Thyroid gland (tissue), 4 donors: ENCODE results near the gene SWSAP1. TPM values are rescaled to one million over a fixed set of nuclear protein-coding genes. Genes with fewer than 3 reads are reported as not detected.
A peak's percentile ranks its signal among the peaks of the same experiment; 100 is the strongest.

ENCODE experiments used
- DNase-seq, 2 donors: peaks; one replicate each; pipeline ENCODE4 v3.0.0-alpha.2; 2019
- H3K27ac ChIP-seq, 3 donors: fragments of 200-600 bp; sonication (generic); 1 replicate in 2 of 3; 2 replicates in 1 of 3; pipeline ENCODE4 v1.5.1; 2016 to 2019; ENCODE audit warnings: mild to moderate bottlenecking in 1 of 3, moderate library complexity in 1 of 3
- H3K27me3 ChIP-seq: fragments of 200-600 bp; sonication (generic); one replicate; pipeline ENCODE4 v1.5.1; 2019
- H3K36me3 ChIP-seq, 2 donors: fragments of 200-600 bp; sonication (generic); one replicate each; pipeline ENCODE4 v1.5.1; 2016 to 2019
- H3K4me1 ChIP-seq, 2 donors: fragments of 200-600 bp; sonication (generic); one replicate each; pipeline ENCODE4 v1.5.1; 2017 to 2019
- H3K4me3 ChIP-seq, 3 donors: fragments of 200-600 bp; sonication (generic); replicated peaks in 1 of 3; 1 replicate in 2 of 3; 2 replicates in 1 of 3; pipeline ENCODE4 v1.5.1; 2016; ENCODE audit warnings: mild to moderate bottlenecking in 1 of 3
- H3K9me3 ChIP-seq: fragments of 200-600 bp; sonication (generic); one replicate; pipeline ENCODE4 v1.5.1; 2017
- POLR2A ChIP-seq, 2 donors: fragments of 450-650 bp; IDR thresholded peaks; one replicate each; pipeline ENCODE4 v1.6.1; 2017; ENCODE audit warnings: antibody characterized with exemption in 2 of 2, mild to moderate bottlenecking in 2 of 2, moderate library complexity in 1 of 2
- WGBS, 2 donors: methylation state at CpG; one replicate each; pipeline ENCODE4 v1.1.5; 2017; 5-methylcytosine and 5-hydroxymethylcytosine counted together
- intact Hi-C: fragments of 100-400 bp; cut with DNase I; formaldehyde crosslinking; loops from one replicate; pipeline ENCODE4 v1.15.1; 2023
- total RNA-seq, 4 donors: library from RNA; depleted of rRNA; stranded (reverse); fragments of >200 nt; gene quantifications; one replicate each; pipeline ENCODE4 v1.2.3, GENCODE V29; 2016
- TF ChIP-seq, protein P1 (sequence below), 6 experiments: fragments of 200-600 bp in 3 of 6; fragments of 450-650 bp in 3 of 6; sonication (generic) in 3 of 6; IDR thresholded peaks; one replicate each; pipeline ENCODE4 v1.5.1; 2016 to 2019; ENCODE audit warnings: antibody characterized with exemption in 6 of 6, mild to moderate bottlenecking in 2 of 6, inconsistent platforms in 1 of 6, moderate library complexity in 1 of 6

Gene SWSAP1
- total RNA-seq, 4 donors from 2014 or later: 2.3 to 4.3 (median 3.4) TPM

DNA sequence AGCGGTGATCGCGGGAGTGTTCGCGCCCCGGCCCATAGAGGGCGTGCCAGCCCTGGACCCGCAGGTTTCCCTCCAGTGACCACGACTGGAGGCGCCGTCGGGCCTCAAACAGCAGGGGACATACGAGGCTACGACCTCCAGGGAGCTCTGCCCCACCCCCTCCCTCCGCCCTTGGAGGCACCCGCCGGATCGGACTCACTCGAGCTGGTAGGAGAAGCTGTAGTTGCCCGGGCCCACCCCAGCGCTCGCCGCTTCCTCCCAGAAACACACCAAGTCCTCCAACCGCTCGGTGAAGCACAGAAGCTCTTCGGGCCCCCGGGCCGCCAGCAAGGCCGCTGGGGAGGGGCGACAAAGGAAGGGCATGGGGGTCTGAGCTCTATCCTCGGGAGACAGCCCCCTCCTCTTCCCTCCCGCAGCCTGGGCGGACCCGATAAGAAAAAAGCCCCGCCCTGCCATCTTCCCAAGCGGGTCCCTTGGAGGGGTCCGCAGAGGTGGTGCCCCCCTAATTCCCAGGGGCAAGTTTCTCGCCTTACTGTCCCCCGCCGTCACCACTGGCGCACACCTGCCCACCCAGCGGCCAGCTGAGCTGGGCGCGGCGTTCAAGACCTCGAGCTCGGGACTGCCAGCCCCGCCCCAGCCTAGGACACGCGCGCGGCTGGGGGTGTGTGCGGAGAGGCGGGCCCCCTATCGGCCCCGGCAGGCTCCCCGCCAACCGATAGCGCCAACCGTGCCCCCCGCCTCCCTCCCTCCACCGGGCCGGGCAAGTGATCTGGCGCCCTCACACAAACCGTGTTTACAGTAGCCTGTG, 8.6 kb downstream of the SWSAP1 start:
- Histone ChIP-seq H3K27me3 (no peaks in the 10 kb centered on the region), H3K4me3 (peak overlapping the region in 2 of 3 donors; percentile 5 to 34), H3K9me3 (no peaks in the 10 kb centered on the region), H3K27ac (peak overlapping the region in 2 of 3 donors; percentile 57 to 78), H3K4me1 (peaks cover 16 to 50% of the 10 kb centered on the region in 2 donors), H3K36me3 (no peaks in the 10 kb centered on the region)
- DNase-seq: peak; percentile 60 to 65
- WGBS, 2 donors: 0 to 1% methylated on average over 14 to 16 of the region's 65 CpGs
- intact Hi-C loops: loop anchor here (5.0 kb wide), 1 partner anchor 54 kb away; the partner anchor contains the start of genes ODAD3 and PRKCSH
- TF ChIP-seq POLR2A (IDR thresholded peaks at IDR 0.05): no peak
- TF ChIP-seq, protein P1, sequence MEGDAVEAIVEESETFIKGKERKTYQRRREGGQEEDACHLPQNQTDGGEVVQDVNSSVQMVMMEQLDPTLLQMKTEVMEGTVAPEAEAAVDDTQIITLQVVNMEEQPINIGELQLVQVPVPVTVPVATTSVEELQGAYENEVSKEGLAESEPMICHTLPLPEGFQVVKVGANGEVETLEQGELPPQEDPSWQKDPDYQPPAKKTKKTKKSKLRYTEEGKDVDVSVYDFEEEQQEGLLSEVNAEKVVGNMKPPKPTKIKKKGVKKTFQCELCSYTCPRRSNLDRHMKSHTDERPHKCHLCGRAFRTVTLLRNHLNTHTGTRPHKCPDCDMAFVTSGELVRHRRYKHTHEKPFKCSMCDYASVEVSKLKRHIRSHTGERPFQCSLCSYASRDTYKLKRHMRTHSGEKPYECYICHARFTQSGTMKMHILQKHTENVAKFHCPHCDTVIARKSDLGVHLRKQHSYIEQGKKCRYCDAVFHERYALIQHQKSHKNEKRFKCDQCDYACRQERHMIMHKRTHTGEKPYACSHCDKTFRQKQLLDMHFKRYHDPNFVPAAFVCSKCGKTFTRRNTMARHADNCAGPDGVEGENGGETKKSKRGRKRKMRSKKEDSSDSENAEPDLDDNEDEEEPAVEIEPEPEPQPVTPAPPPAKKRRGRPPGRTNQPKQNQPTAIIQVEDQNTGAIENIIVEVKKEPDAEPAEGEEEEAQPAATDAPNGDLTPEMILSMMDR (IDR thresholded peaks at IDR 0.05): peak in 5 of 6 experiments; percentile 23 to 56 (median 47)

DNA sequence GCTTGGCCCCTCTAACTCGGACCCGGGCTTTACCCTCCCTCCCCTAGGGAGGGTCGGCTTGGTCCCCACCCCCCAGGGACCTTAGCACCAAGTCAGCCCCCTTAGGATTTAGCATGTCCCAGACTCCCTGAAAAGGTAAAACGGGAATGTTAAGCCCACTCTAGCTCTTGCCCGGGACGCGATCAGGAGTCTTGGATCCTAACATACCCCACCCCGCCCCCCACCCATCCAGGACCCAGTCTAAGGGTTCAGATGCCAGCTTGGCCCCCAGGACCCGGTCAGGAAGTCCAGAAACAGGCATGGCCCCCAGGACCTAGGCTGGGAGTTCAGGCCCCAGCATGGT, 9.2 kb downstream of the SWSAP1 start:
- Histone ChIP-seq H3K4me1 (peaks cover 16 to 44% of the 10 kb centered on the region in 2 donors), H3K27ac (peak overlapping the region; percentile 57 to 82 (median 78)), H3K27me3 (no peaks in the 10 kb centered on the region), H3K4me3 (peak overlapping the region in 2 of 3 donors; percentile 5 to 34), H3K36me3 (no peaks in the 10 kb centered on the region), H3K9me3 (no peaks in the 10 kb centered on the region)
- no peak for DNase-seq
- TF ChIP-seq, protein P1 (IDR thresholded peaks at IDR 0.05): no peak
- no peak for TF ChIP-seq POLR2A (IDR thresholded peaks at IDR 0.05)
- intact Hi-C loops: loop anchor here (5.0 kb wide), 1 partner anchor 54 kb away; the partner anchor contains the start of genes ODAD3 and PRKCSH
- WGBS, 2 donors: 0% methylated on average over 4 to 6 of the region's 9 CpGs

- peak overlapping the region in 2 of 3 donors; percentile 14 to 78 for H3K27ac ChIP-seq
- H3K9me3 ChIP-seq: no peaks in the 10 kb centered on the region
- no peaks in the 10 kb centered on the region for H3K27me3 ChIP-seq
- no peaks in the 10 kb centered on the region for H3K36me3 ChIP-seq
- TF ChIP-seq POLR2A (IDR thresholded peaks at IDR 0.05): no peak
- TF ChIP-seq, protein P1 (IDR thresholded peaks at IDR 0.05): no peak
- intact Hi-C loops: loop anchor here (5.0 kb wide), 1 partner anchor 53 kb away; the partner anchor contains the start of genes ODAD3 and PRKCSH
- 77 to 78% methylated on average over 5 of the region's 5 CpGs for WGBS, 2 donors
- H3K4me1 ChIP-seq: peaks cover 16 to 40% of the 10 kb centered on the region in 2 donors
- DNase-seq: no peak
- no peak overlapping the region for H3K4me3 ChIP-seq
These were observed 10.3 kb downstream of the SWSAP1 start for GRCh38 chr19:11384778-11385129.

DNA sequence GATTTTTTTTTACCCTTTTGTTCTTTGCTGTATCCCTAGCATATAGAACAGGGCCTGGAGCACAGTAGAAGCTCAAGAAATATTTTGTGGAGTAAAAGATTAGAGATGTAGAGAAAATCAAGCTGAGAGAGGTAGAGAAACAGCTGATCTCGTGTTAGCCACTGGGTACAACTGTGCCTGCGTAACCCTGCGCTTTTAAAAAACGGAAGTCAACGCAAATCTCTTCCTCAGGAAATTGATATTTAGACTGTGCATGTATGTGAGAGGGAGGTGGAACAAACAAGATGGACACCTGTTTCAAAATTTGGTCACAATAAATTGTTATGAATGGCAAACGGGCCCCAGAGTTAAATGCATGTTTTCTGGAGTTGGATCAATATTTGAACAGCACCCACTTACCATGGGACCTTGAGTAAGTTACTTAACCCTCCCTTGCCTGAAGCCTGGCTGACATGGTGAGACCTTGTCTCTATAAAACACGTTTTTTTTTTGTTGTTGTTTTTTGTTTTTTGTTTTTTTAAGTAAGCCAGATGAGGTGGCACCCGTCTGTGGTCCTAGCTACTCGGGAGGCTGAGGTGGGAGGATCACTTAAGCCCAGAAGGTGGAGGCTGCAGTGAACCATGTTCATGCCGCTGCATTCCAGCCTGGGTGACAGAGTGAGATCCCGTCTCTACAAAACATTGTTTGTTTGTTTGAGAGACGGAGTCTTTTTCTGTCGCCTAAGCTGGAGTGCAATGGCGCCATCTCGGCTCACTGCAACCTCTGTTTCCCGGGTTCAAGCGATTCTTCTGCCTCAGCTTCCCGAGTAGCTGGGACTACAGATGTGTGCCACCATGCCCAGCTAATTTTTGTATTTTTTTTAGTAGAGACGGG, 12.9 kb downstream of the SWSAP1 start:
- no peak overlapping the region for H3K27ac ChIP-seq
- peaks cover 9 to 22% of the 10 kb centered on the region in 2 donors for H3K4me1 ChIP-seq
- no peak for TF ChIP-seq POLR2A (IDR thresholded peaks at IDR 0.05)
- TF ChIP-seq, protein P1 (IDR thresholded peaks at IDR 0.05): no peak
- no peak overlapping the region for H3K4me3 ChIP-seq
- H3K27me3 ChIP-seq: no peaks in the 10 kb centered on the region
- WGBS, 2 donors: 72 to 79% methylated on average over 19 of the region's 19 CpGs
- no peaks in the 10 kb centered on the region for H3K9me3 ChIP-seq
- no peak for DNase-seq
- no peaks in the 10 kb centered on the region for H3K36me3 ChIP-seq
- intact Hi-C loops: no loop called here
